NOMO-1 (cell line): ENCODE data around the gene PNO1.
"Not testable (repeated sequence)": the region's sequence is repeated elsewhere in the genome, so short reads cannot be mapped to it uniquely, and the experiment has no call there.

Source experiments
- DNase-seq, 2 experiments: peaks; one replicate each; lab custom pipeline; 2025; ENCODE audit not compliant: unreplicated experiment in 2 of 2; lab: John Stamatoyannopoulos, UW

Gene PNO1

GRCh38 chr2:68157402-68158133 is at the start of gene PNO1:
Gene PNO1 (plus strand): TSS chr2:68157888. CDS start chr2:68157935, 47 bp downstream.
- peak; percentile 96 to 97 for DNase-seq

DNA sequence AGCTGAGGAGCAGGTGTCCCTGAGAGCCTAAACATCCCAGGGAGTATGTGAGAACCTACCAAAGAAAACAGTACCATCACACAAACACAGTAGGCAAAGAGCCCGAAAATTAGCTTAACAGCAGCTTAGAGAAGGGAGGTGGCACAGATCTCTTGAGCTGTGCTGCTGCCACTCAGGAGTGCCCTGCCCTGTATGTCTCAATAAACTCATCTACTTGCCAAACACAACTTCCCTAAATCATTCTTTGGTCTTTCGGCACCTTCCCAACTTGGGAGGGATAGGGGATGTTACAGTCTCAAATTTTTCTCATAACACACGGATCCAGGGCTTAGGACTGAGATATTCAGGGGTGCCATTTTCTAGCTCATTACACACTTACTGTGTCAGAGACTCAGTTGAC is 49.6 kb upstream of the PNO1 start:
- DNase-seq: peak; percentile 65 to 83

DNA sequence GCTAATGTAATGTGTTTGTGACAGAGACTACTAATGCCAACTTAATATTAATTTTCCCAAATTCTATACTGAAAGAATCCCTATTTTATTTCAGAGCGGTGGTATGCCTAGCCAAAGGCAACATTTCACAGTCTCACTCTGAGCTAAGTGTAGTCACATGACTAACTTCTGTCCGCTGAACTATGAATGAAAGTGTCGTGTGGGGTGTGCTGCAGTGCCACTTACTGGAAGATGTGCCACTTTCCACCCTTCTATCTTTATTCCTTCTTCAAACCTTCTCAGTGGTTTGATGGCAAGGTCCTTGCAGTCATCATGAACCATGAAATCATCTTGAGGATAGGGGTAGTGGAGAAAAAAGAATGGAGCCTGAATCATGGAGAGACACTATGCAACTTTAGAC is 47.6 kb upstream of the PNO1 start:
- DNase-seq: peak; percentile 37 to 38

GRCh38 chr2:68115965-68116364 is 41.7 kb upstream of the PNO1 start:
- no peak for DNase-seq

DNA sequence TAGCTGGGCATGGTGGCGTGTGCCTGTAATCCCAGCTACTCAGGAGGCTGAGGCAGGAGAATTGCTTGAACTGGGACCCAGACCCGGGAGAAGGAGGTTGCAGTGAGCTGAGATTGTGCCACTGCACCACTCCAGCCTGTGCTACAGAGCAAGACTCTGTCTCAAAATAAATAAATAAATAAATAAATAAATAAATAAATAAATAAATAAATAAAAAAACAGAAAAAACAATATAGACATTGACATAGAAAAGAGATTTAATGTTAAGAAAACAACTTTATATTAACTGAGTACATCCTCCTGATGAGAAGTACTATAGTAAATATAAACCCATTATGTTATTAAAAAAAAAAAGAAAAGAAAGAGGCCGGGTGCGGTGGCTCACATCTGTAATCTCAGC is 39.8 kb upstream of the PNO1 start:
- DNase-seq: not testable (repeated sequence)

DNA sequence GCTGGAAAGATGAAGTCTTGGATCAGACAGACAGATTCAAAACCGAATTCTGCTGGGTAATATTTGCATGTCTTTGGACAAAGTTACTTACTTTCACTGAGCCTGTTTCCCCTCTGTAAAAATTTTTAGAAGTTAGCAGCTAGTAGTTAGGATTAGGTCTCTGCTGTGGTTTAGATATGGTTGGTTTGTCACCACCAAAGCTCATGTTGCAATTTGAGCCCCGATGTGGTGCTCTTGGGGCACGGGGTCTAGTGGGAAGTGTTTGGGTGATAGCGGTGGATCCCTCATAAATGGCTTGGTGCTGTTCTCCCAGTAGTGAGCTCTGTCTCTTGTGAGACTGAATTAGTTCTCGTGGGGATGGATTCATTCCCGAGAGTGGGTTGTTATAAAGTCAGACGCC is 38.9 kb upstream of the PNO1 start:
- DNase-seq: no peak

GRCh38 chr2:68119504-68119903 is 38.2 kb upstream of the PNO1 start:
- DNase-seq: no peak

- DNase-seq: peak in 1 of 2 experiments; percentile 40
These were observed 35.6 kb upstream of the PNO1 start for GRCh38 chr2:68121873-68122679.

- no peak for DNase-seq
These were observed 35.1 kb upstream of the PNO1 start for GRCh38 chr2:68122680-68122964.

- no peak for DNase-seq
These were observed 33.4 kb upstream of the PNO1 start for GRCh38 chr2:68124321-68124720.

DNA sequence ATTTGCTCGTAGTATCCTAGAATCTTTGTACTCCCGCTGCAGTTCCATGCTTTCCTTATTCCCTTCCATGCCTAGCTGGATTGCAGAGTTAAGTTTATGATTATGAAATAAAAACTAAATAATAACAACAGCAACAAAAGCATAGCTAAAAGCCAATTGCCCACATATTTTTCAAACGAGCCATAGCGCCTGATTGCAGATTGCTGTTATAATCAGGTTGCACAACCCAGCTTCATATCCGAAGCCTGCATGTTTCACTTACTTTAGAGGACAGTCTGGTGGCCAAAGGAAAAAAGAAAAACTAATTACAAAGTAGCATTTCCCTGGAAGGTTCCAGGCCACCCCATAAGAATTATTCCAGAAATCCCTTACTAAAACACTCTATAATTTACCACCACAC is 31.9 kb upstream of the PNO1 start:
- DNase-seq: peak in 1 of 2 experiments; percentile 27

GRCh38 chr2:68126561-68126960 is 31.1 kb upstream of the PNO1 start:
- DNase-seq: no peak

GRCh38 chr2:68127358-68128242 is 30.1 kb upstream of the PNO1 start:
- peak in 1 of 2 experiments; percentile 56 for DNase-seq

DNA sequence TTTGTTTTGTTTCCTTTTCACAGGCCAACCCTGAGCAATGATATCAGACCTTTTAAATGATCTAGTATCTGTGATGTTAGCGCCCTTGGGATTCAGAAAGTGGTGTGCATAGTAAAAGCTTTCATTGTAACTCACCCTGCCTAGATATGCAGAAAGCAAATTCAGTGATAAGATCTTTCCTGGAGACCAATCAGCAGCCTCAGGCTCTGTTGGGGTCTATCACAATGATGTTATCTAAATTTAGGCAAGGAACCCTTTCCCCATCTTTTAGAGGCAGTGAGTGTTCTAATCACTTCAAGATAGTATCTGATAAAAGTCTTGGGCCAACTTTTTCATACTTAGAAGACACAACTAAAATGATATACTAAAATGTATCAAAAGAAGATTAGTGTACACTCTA is 23.6 kb upstream of the PNO1 start:
- DNase-seq: no peak

DNA sequence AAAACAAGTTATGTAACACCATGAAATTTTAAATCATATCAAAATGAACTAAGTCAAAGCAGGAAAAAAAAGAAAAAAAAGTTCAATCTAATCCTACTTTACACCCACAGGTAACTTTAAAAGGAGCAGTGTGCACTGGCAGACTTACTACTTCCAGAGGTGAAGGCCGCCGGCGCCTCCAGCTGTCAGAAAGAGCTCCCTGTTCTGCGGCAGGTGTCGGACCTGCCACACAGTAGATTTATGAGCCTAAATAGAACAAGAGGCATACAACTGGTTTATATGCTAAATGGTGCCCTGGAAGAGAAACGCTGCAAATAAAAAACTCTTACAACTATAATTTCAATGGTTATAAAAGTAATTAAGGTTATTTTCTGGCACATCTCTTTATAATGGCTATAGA is 23.1 kb upstream of the PNO1 start:
- no peak for DNase-seq

GRCh38 chr2:68135448-68136320 is 22.0 kb upstream of the PNO1 start:
- DNase-seq: no peak

DNA sequence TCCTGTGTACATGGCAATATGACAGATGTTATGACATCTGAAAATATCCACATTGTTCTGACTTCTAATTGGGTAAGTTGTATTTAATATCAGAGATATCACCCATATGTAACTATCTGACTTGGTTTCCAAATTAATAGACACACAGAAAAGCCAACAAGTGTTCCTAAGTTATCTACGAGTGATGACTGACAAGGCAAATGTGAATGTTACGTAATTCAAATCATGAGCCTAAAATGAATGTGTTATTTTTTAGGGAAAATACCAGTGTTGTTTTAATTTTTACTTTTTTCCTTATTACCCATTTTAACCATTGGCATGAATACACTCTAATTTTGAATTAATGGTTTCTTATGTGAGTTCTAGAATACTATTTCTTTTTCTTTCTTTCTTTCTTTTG is 15.8 kb upstream of the PNO1 start:
- no peak for DNase-seq

- no peak for DNase-seq
These were observed 6.7 kb upstream of the PNO1 start for GRCh38 chr2:68151037-68151436.

DNA sequence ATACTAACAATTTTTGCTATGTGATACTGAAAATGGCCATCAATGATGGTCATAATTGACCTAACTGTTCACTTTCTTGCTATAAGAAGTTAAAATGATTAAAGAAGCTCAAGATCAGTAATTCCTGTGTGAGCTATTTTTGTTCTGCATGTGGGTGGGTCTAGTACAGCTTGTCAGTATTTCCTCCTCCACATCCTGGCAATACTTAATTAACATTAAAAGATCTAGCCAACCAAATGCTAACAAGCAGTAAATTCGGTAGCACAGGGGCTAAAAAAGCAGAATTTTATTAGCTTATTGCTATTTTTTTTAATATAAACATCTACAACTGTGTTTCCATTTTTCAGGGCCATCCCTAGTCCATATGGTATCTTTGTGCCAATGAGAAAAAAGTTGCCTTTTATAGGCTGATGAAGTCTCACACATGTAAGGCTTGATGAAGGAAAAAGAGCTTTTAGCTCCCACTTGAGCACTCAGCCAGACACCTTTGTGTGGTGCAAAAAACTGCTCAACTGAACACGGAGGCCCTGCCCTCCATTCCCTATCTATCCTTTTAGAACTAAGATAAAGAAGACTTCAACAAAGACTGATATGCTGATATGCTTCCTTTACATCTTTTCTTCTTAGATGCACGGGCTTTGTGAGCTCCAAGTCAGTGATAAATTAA is 4.9 kb upstream of the PNO1 start:
- DNase-seq: no peak

DNA sequence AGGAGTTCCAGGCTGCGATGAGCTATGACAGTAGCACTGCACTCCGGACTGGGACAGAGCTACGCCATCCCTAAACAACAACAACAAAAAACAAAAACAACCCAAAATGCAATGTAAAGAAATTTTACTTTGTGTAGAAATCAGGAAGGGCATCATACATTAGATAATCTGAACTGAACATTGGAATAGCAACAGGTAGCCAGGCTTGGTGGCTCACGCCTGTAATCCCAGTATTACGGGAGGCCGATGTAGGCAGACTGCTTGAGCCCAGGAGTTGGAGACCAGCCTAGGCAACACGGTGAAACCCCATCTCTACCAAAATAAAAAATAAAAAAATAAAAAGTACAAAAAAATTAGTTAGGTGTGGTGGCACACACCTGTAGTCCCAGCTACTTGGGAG is 2.1 kb upstream of the PNO1 start:
- no peak for DNase-seq
